ENCODE data around the gene ZBTB22.
"Not testable (repeated sequence)": the region's sequence is repeated elsewhere in the genome, so short reads cannot be mapped to it uniquely, and the experiment has no call there.

Gene ZBTB22

GRCh38 chr6:33277663-33278391, 39.7 kb downstream of the ZBTB22 start:
- DNase-seq (peak; percentile 53), ATAC-seq (ENCODE audit: insufficient read depth, low read depth) (peak; percentile 20; the same call in 2 of the 3 replicates)
- H4K20me1 ChIP-seq (ENCODE audit: insufficient read depth, low read length): peaks cover 44% of the 10 kb centered on the region
- no peaks in the 10 kb centered on the region for H3K9me3 ChIP-seq (ENCODE audit: insufficient read depth, low read length, severe bottlenecking)
- peak overlapping the region; percentile 83 for H3K27ac ChIP-seq (ENCODE audit: low read length)
- no peaks in the 10 kb centered on the region for H3K27me3 ChIP-seq (ENCODE audit: insufficient read depth, low read length, poor library complexity)
- peak overlapping the region; percentile 77; the same call in 1 of the 2 replicates for H2AFZ ChIP-seq (ENCODE audit: low read depth, low read length)
- TF ChIP-seq CTCF (IDR thresholded peaks at IDR 0.05; ENCODE audit: borderline replicate concordance, extremely low read depth, low read length, poor library complexity, severe bottlenecking) (peak; percentile 56), EZH2 (IDR thresholded peaks at IDR 0.05; ENCODE audit: borderline replicate concordance, low read depth, low read length, severe bottlenecking) (no peak)
- peak overlapping the region; percentile 78 for H3K4me2 ChIP-seq (ENCODE audit: insufficient read depth, low read length)
- peak overlapping the region; percentile 19 to 66; a peak in 3 of 4 replicates for H3K4me3 ChIP-seq (ENCODE audit: low read depth in 1 of 2, low read length in 2 of 2)
- peaks cover 37% of the 10 kb centered on the region for H3K79me2 ChIP-seq (ENCODE audit: insufficient read depth, low read length)
- peak overlapping the region; percentile 75 for H3K9ac ChIP-seq (ENCODE audit: low read depth, low read length)
- H3K36me3 ChIP-seq (ENCODE audit: insufficient read depth, low read length): peaks cover 87% of the 10 kb centered on the region
- H3K4me1 ChIP-seq (ENCODE audit: insufficient read depth, low read length): peaks cover 54% of the 10 kb centered on the region

DNA sequence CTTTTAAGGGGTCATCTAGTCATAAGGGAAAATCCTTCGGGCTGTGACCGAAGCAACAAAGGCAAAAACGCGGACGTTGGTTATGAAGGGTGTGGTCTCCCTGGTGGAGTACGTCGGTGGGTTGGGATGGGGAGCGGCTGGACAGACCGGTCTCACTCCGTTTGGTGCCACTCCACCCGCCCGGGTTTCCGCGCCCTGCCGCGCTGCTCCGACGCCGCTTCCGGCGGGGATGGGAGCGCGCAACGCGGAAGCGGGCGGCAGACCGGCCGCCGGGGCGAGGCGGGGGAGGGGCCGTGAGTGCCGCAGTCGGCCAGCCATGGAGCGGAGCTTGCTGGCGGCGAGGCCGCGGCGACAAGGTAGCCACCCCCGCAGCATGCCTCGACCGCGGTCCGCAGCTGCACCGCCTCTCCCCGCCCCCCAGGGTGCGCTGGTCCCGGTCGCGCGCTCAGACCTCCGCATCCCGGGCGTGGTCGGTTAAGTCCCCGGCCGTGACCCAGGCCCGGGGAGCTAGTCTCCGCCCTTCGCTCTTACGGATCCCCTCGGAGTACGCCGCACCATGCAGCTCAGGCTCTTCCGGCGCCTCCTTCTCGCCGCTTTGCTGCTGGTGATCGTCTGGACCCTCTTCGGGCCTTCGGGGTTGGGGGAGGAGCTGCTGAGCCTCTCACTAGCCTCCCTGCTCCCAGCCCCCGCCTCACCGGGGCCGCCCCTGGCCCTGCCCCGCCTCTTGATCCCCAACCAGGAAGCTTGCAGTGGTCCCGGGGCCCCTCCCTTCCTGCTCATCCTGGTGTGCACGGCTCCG, 40.5 kb downstream of the ZBTB22 start, which contains the start of gene B3GALT4:
TSS of gene B3GALT4 (plus strand) at position 260 of the 799 bp plus-strand sequence. CDS start at position 557, 297 bp downstream.
- peak within 1 kb of the TSS; percentile 19 to 66; a peak in 3 of 4 replicates for H3K4me3 ChIP-seq (ENCODE audit: low read depth in 1 of 2, low read length in 2 of 2)
- H3K9me3 ChIP-seq (ENCODE audit: insufficient read depth, low read length, severe bottlenecking): no peaks in the 10 kb centered on the region
- H3K4me2 ChIP-seq (ENCODE audit: insufficient read depth, low read length): peak within 1 kb of the TSS; percentile 78
- peak within 1 kb of the TSS; percentile 75 for H3K9ac ChIP-seq (ENCODE audit: low read depth, low read length)
- H3K79me2 ChIP-seq (ENCODE audit: insufficient read depth, low read length): peaks cover 44% of the 10 kb centered on the region
- H2AFZ ChIP-seq (ENCODE audit: low read depth, low read length): peak within 1 kb of the TSS; percentile 77
- peaks cover 58% of the 10 kb centered on the region for H3K4me1 ChIP-seq (ENCODE audit: insufficient read depth, low read length)
- H3K36me3 ChIP-seq (ENCODE audit: insufficient read depth, low read length): peaks cover 88% of the 10 kb centered on the region
- H3K27ac ChIP-seq (ENCODE audit: low read length): peak within 1 kb of the TSS; percentile 83
- DNase-seq (peak; percentile 84), ATAC-seq (ENCODE audit: insufficient read depth, low read depth) (peak; percentile 69)
- TF ChIP-seq EZH2 (IDR thresholded peaks at IDR 0.05; ENCODE audit: borderline replicate concordance, low read depth, low read length, severe bottlenecking) (no peak), CTCF (IDR thresholded peaks at IDR 0.05; ENCODE audit: borderline replicate concordance, extremely low read depth, low read length, poor library complexity, severe bottlenecking) (peak; percentile 51)
- H4K20me1 ChIP-seq (ENCODE audit: insufficient read depth, low read length): peaks cover 51% of the 10 kb centered on the region
- no peaks in the 10 kb centered on the region for H3K27me3 ChIP-seq (ENCODE audit: insufficient read depth, low read length, poor library complexity)

DNA sequence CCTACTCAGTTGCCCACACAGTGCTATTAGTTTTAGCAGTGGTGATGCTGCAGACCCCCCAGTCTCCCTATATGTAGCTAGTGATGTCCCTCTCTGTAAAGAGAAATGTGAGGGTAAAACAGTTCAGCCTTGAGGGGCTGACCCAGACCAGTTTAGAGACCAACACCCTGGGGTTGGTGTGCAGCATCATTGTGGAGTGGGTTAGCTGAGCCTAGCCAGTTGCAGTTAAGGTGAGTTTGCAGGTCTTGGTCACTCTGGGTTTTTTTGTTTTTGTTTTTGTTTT, 41.0 kb downstream of the ZBTB22 start:
- Histone ChIP-seq H4K20me1 (ENCODE audit: insufficient read depth, low read length) (peaks cover 51% of the 10 kb centered on the region), H3K4me2 (ENCODE audit: insufficient read depth, low read length) (peak overlapping the region; percentile 78), H2AFZ (ENCODE audit: low read depth, low read length) (0 out of 2 replicates have a peak overlapping the region, but pooled peaks have one; percentile 77), H3K4me3 (ENCODE audit: low read depth in 1 of 2, low read length in 2 of 2) (peak overlapping the region; percentile 19 to 66; a peak in 3 of 4 replicates), H3K9ac (ENCODE audit: low read depth, low read length) (peak overlapping the region; percentile 75), H3K27me3 (ENCODE audit: insufficient read depth, low read length, poor library complexity) (no peaks in the 10 kb centered on the region), H3K36me3 (ENCODE audit: insufficient read depth, low read length) (peaks cover 85% of the 10 kb centered on the region), H3K79me2 (ENCODE audit: insufficient read depth, low read length) (peaks cover 47% of the 10 kb centered on the region), H3K27ac (ENCODE audit: low read length) (peak overlapping the region; percentile 83), H3K9me3 (ENCODE audit: insufficient read depth, low read length, severe bottlenecking) (no peaks in the 10 kb centered on the region), H3K4me1 (ENCODE audit: insufficient read depth, low read length) (peaks cover 58% of the 10 kb centered on the region)
- DNase-seq (no peak), ATAC-seq (ENCODE audit: insufficient read depth, low read depth) (no peak)
- TF ChIP-seq EZH2 (IDR thresholded peaks at IDR 0.05; ENCODE audit: borderline replicate concordance, low read depth, low read length, severe bottlenecking): no peak
- no peak for TF ChIP-seq CTCF (IDR thresholded peaks at IDR 0.05; ENCODE audit: borderline replicate concordance, extremely low read depth, low read length, poor library complexity, severe bottlenecking)

DNA sequence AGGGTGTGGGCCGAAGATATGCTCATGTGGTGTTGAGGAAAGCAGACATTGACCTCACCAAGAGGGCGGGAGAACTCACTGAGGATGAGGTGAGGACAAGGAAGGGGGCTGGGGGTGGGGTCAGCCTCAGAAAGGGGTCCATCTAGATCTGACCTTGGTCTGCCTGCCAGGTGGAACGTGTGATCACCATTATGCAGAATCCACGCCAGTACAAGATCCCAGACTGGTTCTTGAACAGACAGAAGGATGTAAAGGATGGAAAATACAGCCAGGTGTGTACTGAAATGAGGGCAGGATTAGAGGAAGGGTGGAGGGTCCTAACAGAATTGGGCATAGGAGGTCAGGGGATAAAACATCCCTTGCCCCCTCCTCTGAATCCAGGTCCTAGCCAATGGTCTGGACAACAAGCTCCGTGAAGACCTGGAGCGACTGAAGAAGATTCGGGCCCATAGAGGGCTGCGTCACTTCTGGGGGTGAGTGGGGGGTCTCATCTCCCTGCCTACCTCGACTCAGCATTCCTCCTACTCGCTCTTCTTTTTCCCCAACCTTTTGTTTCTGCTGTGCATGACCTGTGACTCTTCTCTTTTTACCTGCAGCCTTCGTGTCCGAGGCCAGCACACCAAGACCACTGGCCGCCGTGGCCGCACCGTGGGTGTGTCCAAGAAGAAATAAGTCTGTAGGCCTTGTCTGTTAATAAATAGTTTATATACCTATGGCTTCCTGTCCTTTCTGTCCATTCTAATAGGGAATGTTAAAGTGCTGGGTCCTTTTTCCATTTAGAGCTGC, 41.6 kb downstream of the ZBTB22 start:
- Histone ChIP-seq H3K4me1 (ENCODE audit: insufficient read depth, low read length) (peaks cover 59% of the 10 kb centered on the region), H3K9ac (ENCODE audit: low read depth, low read length) (peak overlapping the region; percentile 85), H3K4me3 (ENCODE audit: low read depth in 1 of 2, low read length in 2 of 2) (peak overlapping the region; percentile 19 to 66; a peak in 3 of 4 replicates), H3K27ac (ENCODE audit: low read length) (peak overlapping the region; percentile 83), H4K20me1 (ENCODE audit: insufficient read depth, low read length) (peaks cover 49% of the 10 kb centered on the region), H3K36me3 (ENCODE audit: insufficient read depth, low read length) (peaks cover 80% of the 10 kb centered on the region), H3K4me2 (ENCODE audit: insufficient read depth, low read length) (peak overlapping the region; percentile 78), H3K79me2 (ENCODE audit: insufficient read depth, low read length) (peaks cover 51% of the 10 kb centered on the region)
- not testable (repeated sequence) for H2AFZ ChIP-seq (ENCODE audit: low read depth, low read length); DNase-seq; H3K9me3 ChIP-seq (ENCODE audit: insufficient read depth, low read length, severe bottlenecking); ATAC-seq (ENCODE audit: insufficient read depth, low read depth); H3K27me3 ChIP-seq (ENCODE audit: insufficient read depth, low read length, poor library complexity)
